PC-3 (cell line): ENCODE results near the gene TAS2R46. TPM values are rescaled to one million over a fixed set of nuclear protein-coding genes. Genes with fewer than 3 reads are reported as not detected.

Experiments used
- ATAC-seq: fragments of 200-7000 bp; cut with Tn5 transposase; 2 replicates; pipeline ENCODE4 v1.9.1; 2020; ENCODE audit warnings: mild to moderate bottlenecking, moderate library complexity
- BruUV-seq: library from RNA; stranded (reverse); fragments of 400-500 nt; replicated peaks from 2 replicates; lab custom pipeline; 2021; lab: Mats Ljungman, UMichigan
- CTCF ChIA-PET: fragments of 300-600 bp; sonication (Branson Sonifier 250); formaldehyde crosslinking; loops from one replicate; lab custom pipeline; 2022; ENCODE audit warnings: antibody characterized with exemption; lab: Charles Lee
- POLR2A ChIA-PET: fragments of 300-600 bp; sonication (Branson Sonifier 250); formaldehyde crosslinking; loops from one replicate; lab custom pipeline; 2022; ENCODE audit warnings: antibody characterized with exemption; ENCODE audit not compliant: unreplicated experiment; lab: Charles Lee
- DNase-seq: peaks from one replicate; pipeline ENCODE4 v3.0.0-alpha.2; 2015
- H2AFZ ChIP-seq: fragments of 300-600 bp; sonication (generic); 2 replicates; pipeline ENCODE4 v1.6.0; 2016; ENCODE audit warnings: antibody characterized with exemption, low read length
- H3F3A ChIP-seq: fragments of 300-600 bp; sonication (generic); one replicate; pipeline ENCODE4 v1.6.0; 2017; ENCODE audit warnings: antibody characterized with exemption, low read length, control low read depth, mild to moderate bottlenecking; ENCODE audit not compliant: unreplicated experiment
- H3K27ac ChIP-seq: fragments of 300-600 bp; sonication (generic); 2 replicates; pipeline ENCODE4 v1.5.1; 2016; ENCODE audit warnings: mild to moderate bottlenecking, low read length
- H3K27me3 ChIP-seq: fragments of 300-600 bp; sonication (generic); 2 replicates; pipeline ENCODE4 v1.6.1; 2016; ENCODE audit warnings: low read length, mixed read lengths
- H3K36me3 ChIP-seq: fragments of 300-600 bp; sonication (generic); 2 replicates; pipeline ENCODE4 v1.6.1; 2016; ENCODE audit warnings: low read depth, mixed run types, low read length, mixed read lengths
- H3K4me1 ChIP-seq: fragments of 300-600 bp; sonication (generic); 2 replicates; pipeline ENCODE4 v1.5.1; 2016; ENCODE audit warnings: low read length; ENCODE audit not compliant: insufficient read depth
- H3K4me2 ChIP-seq: fragments of 300-600 bp; sonication (generic); 2 replicates; pipeline ENCODE4 v1.6.0; 2016; ENCODE audit warnings: low read length
- H3K4me3 ChIP-seq: fragments of 300-600 bp; sonication (generic); 2 replicates; pipeline ENCODE4 v1.5.1; 2016; ENCODE audit warnings: mild to moderate bottlenecking, low read length, mixed read lengths
- H3K79me2 ChIP-seq: fragments of 300-600 bp; sonication (generic); 2 replicates; pipeline ENCODE4 v1.6.1; 2017; ENCODE audit warnings: low read length, mixed read lengths
- H3K9ac ChIP-seq: fragments of 300-600 bp; sonication (generic); 2 replicates; pipeline ENCODE4 v1.6.0; 2016; ENCODE audit warnings: mild to moderate bottlenecking, low read length
- H3K9me2 ChIP-seq: fragments of 300-600 bp; sonication (generic); replicated peaks from 2 replicates; pipeline ENCODE4 v1.6.1; 2016; ENCODE audit warnings: mixed run types, low read length, mixed read lengths
- H3K9me3 ChIP-seq: fragments of 300-600 bp; sonication (generic); 2 replicates; pipeline ENCODE4 v1.6.1; 2016; ENCODE audit warnings: low read length, mixed read lengths
- H4K20me1 ChIP-seq: fragments of 300-600 bp; sonication (generic); 2 replicates; pipeline ENCODE4 v1.6.1; 2016; ENCODE audit warnings: low read length, mixed read lengths
- CTCF ChIP-seq: fragments of 300-600 bp; sonication (generic); conservative IDR thresholded peaks from 2 replicates; pipeline ENCODE4 v1.5.1; 2017; ENCODE audit warnings: antibody characterized with exemption, low read depth, mild to moderate bottlenecking, low read length
- EZH2 ChIP-seq: fragments of 300-600 bp; sonication (generic); IDR thresholded peaks from one replicate; pipeline ENCODE4 v1.6.1; 2017; ENCODE audit warnings: antibody characterized with exemption, mild to moderate bottlenecking, low read length; ENCODE audit not compliant: unreplicated experiment
- EZH2phosphoT487 ChIP-seq: fragments of 300-600 bp; sonication (generic); IDR thresholded peaks from 2 replicates; pipeline ENCODE4 v1.6.1; 2018; ENCODE audit warnings: mild to moderate bottlenecking, antibody characterized with exemption, low read length, borderline replicate concordance
- intact Hi-C: fragments of 100-400 bp; cut with micrococcal nuclease; formaldehyde crosslinking; loops from 2 replicates; pipeline ENCODE4 v1.9.0; 2023
- total RNA-seq: library from RNA; depleted of rRNA; stranded (reverse); fragments of >200 nt; gene quantifications from 2 replicates; pipeline ENCODE4 v1.2.3, GENCODE V29; 2014

TAS2R46 gene
- total RNA-seq, 1 experiment from 2014 or later = 0.36 TPM

GRCh38 chr12:11071414-11071813 is 9.3 kb upstream of the TAS2R46 start:
- intact Hi-C loops = loop anchor here (5.0 kb wide), 1 partner anchor 54 kb away; no protein-coding TSS in a partner anchor
- H3K36me3 ChIP-seq = no peaks in the 10 kb centered on the region
- H3K4me2 ChIP-seq = no peak overlapping the region
- H3K9me3 ChIP-seq = no peaks in the 10 kb centered on the region
- POLR2A ChIA-PET = no interaction called here
- no peak overlapping the region for H2AFZ ChIP-seq
- H3K9me2 ChIP-seq = no peaks in the 10 kb centered on the region
- no TSS peak for BruUV-seq
- CTCF ChIA-PET = no interaction called here
- H3K9ac ChIP-seq = no peak overlapping the region
- H3F3A ChIP-seq = no peaks in the 10 kb centered on the region
- no peaks in the 10 kb centered on the region for H3K4me1 ChIP-seq
- no peak overlapping the region for H3K27ac ChIP-seq
- H3K27me3 ChIP-seq = no peaks in the 10 kb centered on the region
- no peak for DNase-seq
- no peaks in the 10 kb centered on the region for H4K20me1 ChIP-seq
- no peak for ATAC-seq
- no peak for TF ChIP-seq EZH2
- no peak for TF ChIP-seq CTCF
- TF ChIP-seq EZH2phosphoT487 = no peak
- no peaks in the 10 kb centered on the region for H3K79me2 ChIP-seq
- H3K4me3 ChIP-seq = no peak overlapping the region

GRCh38 chr12:11070999-11071398 is 8.9 kb upstream of the TAS2R46 start:
- TF ChIP-seq EZH2 = no peak
- TF ChIP-seq CTCF = no peak
- no peak for TF ChIP-seq EZH2phosphoT487
- H3F3A ChIP-seq = no peaks in the 10 kb centered on the region
- H2AFZ ChIP-seq = no peak overlapping the region
- ChIA-PET POLR2A (no interaction called here), CTCF (no interaction called here)
- H3K27me3 ChIP-seq = no peaks in the 10 kb centered on the region
- no peak overlapping the region for H3K9ac ChIP-seq
- no peaks in the 10 kb centered on the region for H4K20me1 ChIP-seq
- no peaks in the 10 kb centered on the region for H3K79me2 ChIP-seq
- H3K27ac ChIP-seq = no peak overlapping the region
- H3K4me1 ChIP-seq = no peaks in the 10 kb centered on the region
- no peaks in the 10 kb centered on the region for H3K9me2 ChIP-seq
- BruUV-seq = no TSS peak
- ATAC-seq = no peak
- H3K9me3 ChIP-seq = no peaks in the 10 kb centered on the region
- intact Hi-C loops = loop anchor here (5.0 kb wide), 1 partner anchor 54 kb away; no protein-coding TSS in a partner anchor
- H3K4me2 ChIP-seq = no peak overlapping the region
- H3K4me3 ChIP-seq = no peak overlapping the region
- no peak for DNase-seq
- no peaks in the 10 kb centered on the region for H3K36me3 ChIP-seq

- ChIA-PET CTCF (no interaction called here), POLR2A (no interaction called here)
- intact Hi-C loops = loop anchor here (5.0 kb wide), 1 partner anchor 53 kb away; no protein-coding TSS in a partner anchor
- ATAC-seq = no peak
- BruUV-seq = no TSS peak
- Histone ChIP-seq H2AFZ (no peak overlapping the region), H3K36me3 (no peaks in the 10 kb centered on the region), H3K9me3 (no peaks in the 10 kb centered on the region), H3K4me3 (no peak overlapping the region), H3K9ac (no peak overlapping the region), H3K4me1 (no peaks in the 10 kb centered on the region), H3K9me2 (no peaks in the 10 kb centered on the region), H3K4me2 (no peak overlapping the region), H4K20me1 (no peaks in the 10 kb centered on the region), H3K79me2 (no peaks in the 10 kb centered on the region), H3F3A (no peaks in the 10 kb centered on the region), H3K27me3 (no peaks in the 10 kb centered on the region), H3K27ac (no peak overlapping the region)
- no peak for TF ChIP-seq EZH2phosphoT487
- DNase-seq = no peak
These were observed 7.8 kb upstream of the TAS2R46 start for GRCh38 chr12:11069854-11070365.
